HepG2 (cell line): ENCODE data around the gene SPTAN1.

ENCODE experiments used
- ARID2 ChIP-seq: sonication (generic); formaldehyde crosslinking; IDR thresholded peaks from 2 replicates; pipeline ENCODE4 v1.8.1; 2022; ENCODE audit warnings: mild to moderate bottlenecking, missing genetic modification reagents, borderline replicate concordance
- CAMTA2 ChIP-seq: sonication (generic); formaldehyde crosslinking; IDR thresholded peaks from 2 replicates; pipeline ENCODE4 v1.4.0; 2020; ENCODE audit warnings: mild to moderate bottlenecking, missing genetic modification reagents, borderline replicate concordance
- CBX2 ChIP-seq, 2 experiments: fragments of 200-600 bp in 1 of 2; sonication (generic); formaldehyde crosslinking in 1 of 2; IDR thresholded peaks; 2 replicates each; pipeline versions ENCODE4 v1.7.0 to v1.8.1; 2018 to 2022; ENCODE audit warnings: low read depth in 2 of 2, low read length in 1 of 2, mild to moderate bottlenecking in 1 of 2, missing genetic modification reagents in 1 of 2
- HNRNPLL ChIP-seq: fragments of 200-400 bp; formaldehyde crosslinking; IDR thresholded peaks from 2 replicates; pipeline ENCODE4 v1.6.1; 2017; ENCODE audit warnings: mild to moderate bottlenecking, low read depth, low read length; ENCODE audit not compliant: poor library complexity, severe bottlenecking
- POLR2A ChIP-seq, 2 experiments: IDR thresholded peaks; 2 replicates each; pipeline ENCODE4 v1.6.1; 2011; ENCODE audit warnings: low read depth in 2 of 2, low read length in 2 of 2, mild to moderate bottlenecking in 1 of 2, moderate library complexity in 1 of 2; ENCODE audit not compliant: insufficient read depth in 1 of 2
- PTBP1 ChIP-seq: fragments of 200-400 bp; formaldehyde crosslinking; IDR thresholded peaks from 2 replicates; pipeline ENCODE4 v1.6.1; 2018; ENCODE audit warnings: low read length, low read depth; ENCODE audit not compliant: poor library complexity, severe bottlenecking
- RBAK ChIP-seq: sonication (generic); formaldehyde crosslinking; IDR thresholded peaks from 2 replicates; pipeline ENCODE4 v1.5.1; 2020; ENCODE audit warnings: mild to moderate bottlenecking, missing genetic modification reagents
- SP1 ChIP-seq, 2 experiments: fragments of 450-650 bp in 1 of 2; sonication (generic) in 1 of 2; formaldehyde crosslinking in 1 of 2; IDR thresholded peaks; 2 replicates each; pipeline versions ENCODE4 v1.4.0 to v1.6.1; 2016 to 2020; ENCODE audit warnings: missing genetic modification reagents in 1 of 2
- TMF1 ChIP-seq: sonication (generic); formaldehyde crosslinking; IDR thresholded peaks from 2 replicates; pipeline ENCODE4 v1.8.1; 2022; ENCODE audit warnings: low read depth, missing genetic modification reagents
- ZNF572 ChIP-seq: sonication (generic); formaldehyde crosslinking; IDR thresholded peaks from 2 replicates; pipeline ENCODE4 v1.5.1; 2020; ENCODE audit warnings: mild to moderate bottlenecking, missing genetic modification reagents
- TF ChIP-seq, protein P1 (sequence below): sonication (generic); formaldehyde crosslinking; IDR thresholded peaks from 2 replicates; pipeline ENCODE4 v1.9.0; 2021; ENCODE audit warnings: missing genetic modification reagents, mild to moderate bottlenecking, borderline replicate concordance
- TF ChIP-seq, protein P2 (sequence below): sonication (generic); formaldehyde crosslinking; IDR thresholded peaks from 2 replicates; pipeline ENCODE4 v1.5.0; 2020; ENCODE audit warnings: mild to moderate bottlenecking, missing genetic modification reagents, moderate library complexity

DNA sequence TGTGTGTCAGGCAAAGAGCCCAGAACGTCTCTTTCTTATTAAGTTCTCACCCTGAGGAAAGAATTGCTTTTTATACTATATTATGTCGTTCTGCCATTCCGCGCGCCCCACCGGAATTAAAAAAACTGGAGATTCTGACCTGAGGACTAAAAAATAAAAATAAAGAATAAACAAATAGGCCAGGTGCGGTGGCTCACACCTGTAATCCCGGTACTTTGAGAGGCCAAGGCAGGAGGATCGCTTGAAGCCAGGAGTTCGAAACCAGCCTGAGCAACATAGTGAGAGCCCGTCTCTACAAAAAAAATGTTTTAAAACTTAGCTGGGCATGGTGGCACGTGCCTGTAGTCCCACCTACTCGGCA is 104.9 kb downstream of the SPTAN1 start:
- TF ChIP-seq POLR2A (IDR thresholded peaks at IDR 0.05; ENCODE audit: insufficient read depth in 1 of 2, low read depth in 2 of 2, low read length in 2 of 2) (no peak), ZNF572 (CRISPR knock-in tag) (no peak), RBAK (CRISPR knock-in tag) (no peak), SP1 (IDR thresholded peaks at IDR 0.05) (no peak), SP1 (CRISPR knock-in tag; IDR thresholded peaks at IDR 0.05) (no peak), TMF1 (CRISPR knock-in tag) (no peak), HNRNPLL (no peak), CAMTA2 (no peak), PTBP1 (no peak), CBX2 (IDR thresholded peaks at IDR 0.05; ENCODE audit: low read depth, low read length) (no peak), CBX2 (CRISPR knock-in tag; IDR thresholded peaks at IDR 0.05; ENCODE audit: low read depth) (no peak), ARID2 (CRISPR knock-in tag) (no peak)
- TF ChIP-seq, protein P1, sequence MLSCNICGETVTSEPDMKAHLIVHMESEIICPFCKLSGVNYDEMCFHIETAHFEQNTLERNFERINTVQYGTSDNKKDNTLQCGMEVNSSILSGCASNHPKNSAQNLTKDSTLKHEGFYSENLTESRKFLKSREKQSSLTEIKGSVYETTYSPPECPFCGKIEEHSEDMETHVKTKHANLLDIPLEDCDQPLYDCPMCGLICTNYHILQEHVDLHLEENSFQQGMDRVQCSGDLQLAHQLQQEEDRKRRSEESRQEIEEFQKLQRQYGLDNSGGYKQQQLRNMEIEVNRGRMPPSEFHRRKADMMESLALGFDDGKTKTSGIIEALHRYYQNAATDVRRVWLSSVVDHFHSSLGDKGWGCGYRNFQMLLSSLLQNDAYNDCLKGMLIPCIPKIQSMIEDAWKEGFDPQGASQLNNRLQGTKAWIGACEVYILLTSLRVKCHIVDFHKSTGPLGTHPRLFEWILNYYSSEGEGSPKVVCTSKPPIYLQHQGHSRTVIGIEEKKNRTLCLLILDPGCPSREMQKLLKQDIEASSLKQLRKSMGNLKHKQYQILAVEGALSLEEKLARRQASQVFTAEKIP: no peak
- TF ChIP-seq, protein P2, sequence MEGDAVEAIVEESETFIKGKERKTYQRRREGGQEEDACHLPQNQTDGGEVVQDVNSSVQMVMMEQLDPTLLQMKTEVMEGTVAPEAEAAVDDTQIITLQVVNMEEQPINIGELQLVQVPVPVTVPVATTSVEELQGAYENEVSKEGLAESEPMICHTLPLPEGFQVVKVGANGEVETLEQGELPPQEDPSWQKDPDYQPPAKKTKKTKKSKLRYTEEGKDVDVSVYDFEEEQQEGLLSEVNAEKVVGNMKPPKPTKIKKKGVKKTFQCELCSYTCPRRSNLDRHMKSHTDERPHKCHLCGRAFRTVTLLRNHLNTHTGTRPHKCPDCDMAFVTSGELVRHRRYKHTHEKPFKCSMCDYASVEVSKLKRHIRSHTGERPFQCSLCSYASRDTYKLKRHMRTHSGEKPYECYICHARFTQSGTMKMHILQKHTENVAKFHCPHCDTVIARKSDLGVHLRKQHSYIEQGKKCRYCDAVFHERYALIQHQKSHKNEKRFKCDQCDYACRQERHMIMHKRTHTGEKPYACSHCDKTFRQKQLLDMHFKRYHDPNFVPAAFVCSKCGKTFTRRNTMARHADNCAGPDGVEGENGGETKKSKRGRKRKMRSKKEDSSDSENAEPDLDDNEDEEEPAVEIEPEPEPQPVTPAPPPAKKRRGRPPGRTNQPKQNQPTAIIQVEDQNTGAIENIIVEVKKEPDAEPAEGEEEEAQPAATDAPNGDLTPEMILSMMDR (CRISPR knock-in tag): no peak
